Activated CD4-positive, alpha-beta T cell treated with anti-CD3 and anti-CD28 coated beads for 36 hours (primary cell): ENCODE measurements around the gene RCE1. TPM values are rescaled to one million over a fixed set of nuclear protein-coding genes. Genes with fewer than 3 reads are reported as not detected.

Experiments used
- ATAC-seq: fragments of 200-7000 bp; cut with Tn5 transposase; one replicate; pipeline ENCODE4 v1.10.0; 2021; ENCODE audit warnings: mild to moderate bottlenecking, moderate library complexity
- CTCF ChIA-PET: fragments of 350-600 bp; sonication (Branson Sonifier 250); formaldehyde crosslinking; loops from one replicate; lab custom pipeline; 2021; ENCODE audit warnings: antibody characterized with exemption; lab: Charles Lee
- POLR2A ChIA-PET: fragments of 350-600 bp; sonication (Branson Sonifier 250); formaldehyde crosslinking; loops from one replicate; lab custom pipeline; 2021; ENCODE audit warnings: antibody characterized with exemption, inconsistent platforms; lab: Charles Lee
- DNase-seq: peaks from one replicate; pipeline ENCODE4 v3.0.0-alpha.2; 2020
- H3K27ac Mint-ChIP-seq: one replicate; pipeline ENCODE4 v1.8.0; 2021; ENCODE audit warnings: mixed read lengths
- H3K27me3 Mint-ChIP-seq: one replicate; pipeline ENCODE4 v1.8.0; 2021; ENCODE audit warnings: mixed read lengths
- H3K36me3 Mint-ChIP-seq: one replicate; pipeline ENCODE4 v1.8.0; 2021; ENCODE audit warnings: low read depth, mixed read lengths
- H3K4me1 Mint-ChIP-seq: one replicate; pipeline ENCODE4 v1.8.0; 2021; ENCODE audit warnings: mixed read lengths
- H3K4me3 Mint-ChIP-seq: one replicate; pipeline ENCODE4 v1.8.0; 2021; ENCODE audit warnings: mild to moderate bottlenecking, moderate library complexity, mixed read lengths
- H3K9me3 Mint-ChIP-seq: one replicate; pipeline ENCODE4 v1.8.0; 2021; ENCODE audit warnings: low read depth, mixed read lengths
- intact Hi-C, 2 experiments: fragments of 100-400 bp; cut with DNase I in 1 of 2; cut with micrococcal nuclease in 1 of 2; formaldehyde crosslinking; loops; one replicate each; pipeline versions ENCODE4 v1.14.2 to v1.15.1; 2022 to 2024; cut with DNase I, micrococcal nuclease
- total RNA-seq, 2 experiments: library from RNA; stranded (reverse); gene quantifications; one replicate each; pipeline ENCODE4 v1.2.3, GENCODE V29; 2021

RCE1 gene
- total RNA-seq, 2 experiments from 2014 or later, result 24.9 to 25.6 TPM

DNA sequence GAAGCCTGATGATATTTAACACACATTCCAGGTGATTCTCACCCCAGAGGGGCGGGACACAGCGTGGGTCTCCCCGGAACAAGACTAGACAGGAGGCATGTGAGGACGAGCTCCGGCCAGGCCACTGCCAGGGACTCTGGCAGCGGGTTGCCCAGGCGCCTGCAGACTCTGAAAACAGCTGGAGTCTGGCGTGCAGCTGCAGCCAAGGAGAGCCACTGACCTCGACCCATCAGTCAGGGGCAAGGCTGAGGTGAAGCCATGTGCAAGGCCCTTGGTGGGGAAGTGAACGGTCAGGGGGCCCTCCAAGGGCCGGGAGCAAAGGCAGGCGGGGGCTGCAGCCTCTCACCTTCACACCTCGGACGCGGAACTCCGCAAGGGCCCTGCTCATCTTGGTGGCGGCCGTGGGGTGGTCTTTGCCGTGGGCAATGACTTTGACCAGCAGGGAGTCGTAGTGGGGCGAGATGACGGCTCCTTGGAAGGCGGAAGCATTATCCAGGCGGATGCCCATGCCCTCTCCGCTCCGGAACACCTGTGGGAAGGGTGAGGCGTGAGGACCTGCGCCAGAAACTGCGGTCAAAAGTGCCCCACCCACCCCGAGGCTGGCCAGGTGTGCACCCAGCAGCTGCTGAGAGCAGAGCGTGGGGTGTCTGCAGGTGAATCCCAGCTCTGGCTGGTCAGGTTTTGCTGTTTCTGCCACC, 20.3 kb downstream of the RCE1 start:
- DNase-seq, result no peak
- H3K27me3 Mint-ChIP-seq, result no peaks in the 10 kb centered on the region
- H3K9me3 Mint-ChIP-seq, result no peaks in the 10 kb centered on the region
- intact Hi-C loops, result no loop called here
- no peak overlapping the region for H3K27ac Mint-ChIP-seq
- peaks cover 2% of the 10 kb centered on the region for H3K36me3 Mint-ChIP-seq
- POLR2A ChIA-PET, result no interaction called here
- no peak overlapping the region for H3K4me3 Mint-ChIP-seq
- CTCF ChIA-PET, result interaction anchor here (0.6 to 1.0 kb wide), 3 partner anchors 13 to 69 kb away, joined by 3 read pairs; no protein-coding TSS in a partner anchor
- H3K4me1 Mint-ChIP-seq, result peaks cover 5% of the 10 kb centered on the region
- ATAC-seq, result no peak

DNA sequence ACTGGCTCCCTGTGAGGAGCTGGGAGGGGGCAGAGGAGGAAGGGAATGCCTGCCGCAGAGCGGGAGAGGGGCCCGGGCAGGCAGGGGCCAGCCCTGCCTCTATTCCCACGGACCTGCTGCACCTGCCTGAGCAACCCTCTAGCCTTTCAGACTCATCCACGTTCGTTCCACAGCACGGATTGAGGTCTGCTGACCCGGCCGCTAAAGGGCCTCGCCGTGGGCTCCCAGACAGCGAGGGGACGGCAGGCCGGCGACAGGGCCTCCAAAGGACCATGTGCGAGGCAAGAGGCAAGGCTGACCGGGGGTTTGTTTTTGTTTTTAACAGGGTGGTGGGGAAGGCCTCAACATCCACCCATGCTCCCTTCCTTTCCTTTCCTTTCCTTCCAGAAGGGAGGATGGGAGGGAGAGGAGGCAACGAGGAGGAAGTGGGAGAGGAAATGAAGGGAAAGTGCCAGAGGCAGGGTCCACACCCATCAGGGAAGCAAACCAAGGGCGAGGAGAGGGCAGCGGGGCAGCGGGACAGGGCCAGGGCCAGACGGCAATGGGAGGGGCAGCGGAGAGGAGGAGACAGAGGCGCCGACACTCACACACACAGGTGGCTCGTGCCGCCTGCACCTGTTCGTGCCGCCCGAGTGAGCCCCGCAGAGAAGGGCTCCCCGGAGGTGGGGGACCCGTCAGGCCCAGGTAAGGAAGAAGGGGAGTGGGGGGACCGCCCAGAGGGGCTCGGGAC, 21.1 kb downstream of the RCE1 start:
- H3K36me3 Mint-ChIP-seq, result no peaks in the 10 kb centered on the region
- DNase-seq (no peak), ATAC-seq (no peak)
- H3K4me3 Mint-ChIP-seq, result no peak overlapping the region
- no peaks in the 10 kb centered on the region for H3K9me3 Mint-ChIP-seq
- ChIA-PET CTCF (interaction anchor here (1.0 kb wide), 1 partner anchor 14 kb away, joined by 3 read pairs; no protein-coding TSS in a partner anchor), POLR2A (no interaction called here)
- H3K27ac Mint-ChIP-seq, result no peak overlapping the region
- H3K27me3 Mint-ChIP-seq, result no peaks in the 10 kb centered on the region
- H3K4me1 Mint-ChIP-seq, result peaks cover 13% of the 10 kb centered on the region
- intact Hi-C loops, result no loop called here

DNA sequence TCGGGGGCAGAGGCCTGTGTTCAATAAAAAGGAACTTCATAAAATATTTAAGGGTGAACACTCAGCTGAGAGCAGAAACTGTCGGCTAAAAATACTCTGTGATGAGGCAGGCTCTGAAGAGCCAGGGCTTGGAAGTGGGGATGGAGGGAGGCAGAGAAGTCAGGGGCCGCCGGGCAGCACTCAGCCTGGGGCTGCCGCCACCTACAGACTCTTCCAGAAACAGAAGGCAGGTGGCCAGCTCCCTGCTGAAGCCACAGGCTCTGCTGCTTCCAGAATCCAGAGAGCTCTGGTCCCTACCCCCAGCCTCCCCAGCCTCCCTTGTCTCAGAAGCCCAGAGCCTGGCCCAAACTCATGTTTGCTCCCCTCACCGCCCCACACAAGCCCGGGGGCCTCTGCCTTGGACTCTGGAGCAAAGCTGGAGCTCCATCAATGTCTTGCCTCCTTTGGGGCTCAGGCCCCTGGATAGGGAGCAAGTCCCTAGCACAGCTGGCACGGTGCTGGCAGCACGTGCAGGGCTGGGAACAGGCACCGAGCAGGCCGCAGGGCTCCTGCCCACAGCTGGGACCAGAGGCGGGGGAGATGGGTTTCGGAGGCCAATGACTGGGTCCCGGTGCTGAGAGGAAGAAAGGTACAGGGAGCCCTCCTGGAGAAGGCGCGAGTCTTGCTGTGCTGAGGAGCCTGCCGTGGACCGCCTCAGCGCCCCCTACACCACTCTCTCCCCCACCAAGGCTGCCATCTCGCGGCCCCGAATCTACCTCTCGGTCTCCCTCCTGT, 21.9 kb downstream of the RCE1 start:
- Mint-ChIP-seq H3K4me3 (no peak overlapping the region), H3K27me3 (no peaks in the 10 kb centered on the region), H3K9me3 (no peaks in the 10 kb centered on the region), H3K4me1 (peaks cover 16% of the 10 kb centered on the region), H3K27ac (no peak overlapping the region), H3K36me3 (no peaks in the 10 kb centered on the region)
- intact Hi-C loops, result no loop called here
- ATAC-seq, result no peak
- ChIA-PET POLR2A (no interaction called here), CTCF (interaction anchor here (1.0 kb wide), 1 partner anchor 14 kb away, joined by 3 read pairs; no protein-coding TSS in a partner anchor)
- no peak for DNase-seq

DNA sequence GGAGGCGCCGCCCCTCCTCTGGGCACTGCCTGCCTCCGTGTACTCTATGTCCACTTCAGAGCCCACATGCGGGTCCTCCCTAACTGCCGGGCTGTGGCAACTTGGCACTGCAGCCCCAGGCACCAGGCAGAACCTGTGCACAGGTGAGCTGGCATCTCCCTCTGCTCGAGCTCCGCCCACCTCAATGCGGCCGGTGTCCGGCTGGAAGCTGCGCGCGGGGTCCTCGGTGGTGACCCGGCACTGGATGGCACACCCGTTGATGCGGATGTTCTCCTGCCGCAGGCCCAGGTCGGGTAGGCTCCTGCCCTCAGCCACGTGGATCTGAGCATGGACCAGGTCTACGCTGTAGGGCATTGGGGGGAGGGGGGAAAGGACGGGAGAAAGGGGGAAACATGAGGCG, 22.8 kb downstream of the RCE1 start:
- ChIA-PET CTCF (no interaction called here), POLR2A (no interaction called here)
- Mint-ChIP-seq H3K4me1 (peaks cover 16% of the 10 kb centered on the region), H3K27ac (no peak overlapping the region), H3K36me3 (no peaks in the 10 kb centered on the region), H3K27me3 (no peaks in the 10 kb centered on the region), H3K4me3 (no peak overlapping the region), H3K9me3 (no peaks in the 10 kb centered on the region)
- ATAC-seq, result no peak
- intact Hi-C loops, result no loop called here
- no peak for DNase-seq

DNA sequence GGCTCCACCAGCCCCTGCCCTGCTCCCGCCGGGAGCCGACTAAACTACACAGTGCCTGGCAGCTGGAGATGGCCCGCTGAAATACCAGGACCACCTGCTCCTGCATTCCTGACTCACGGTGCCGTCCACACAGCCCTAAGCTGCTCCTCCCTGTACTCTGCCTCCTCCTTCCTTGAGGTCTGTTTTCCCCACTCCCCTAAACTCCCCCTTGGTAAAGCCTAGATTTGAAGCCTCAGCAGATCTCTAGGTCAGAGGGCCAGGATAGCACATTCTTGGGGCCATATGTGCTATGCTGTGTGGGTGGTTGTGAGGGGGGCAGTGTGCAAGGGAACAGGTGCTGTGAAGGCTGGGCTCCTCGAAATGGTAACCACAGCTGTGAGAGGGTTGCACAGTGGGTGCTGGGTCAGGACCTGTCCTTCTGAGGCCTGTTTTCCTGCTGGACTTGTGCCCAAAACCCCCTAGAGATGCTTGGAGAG, 23.3 kb downstream of the RCE1 start:
- intact Hi-C loops, result no loop called here
- POLR2A ChIA-PET, result no interaction called here

DNA sequence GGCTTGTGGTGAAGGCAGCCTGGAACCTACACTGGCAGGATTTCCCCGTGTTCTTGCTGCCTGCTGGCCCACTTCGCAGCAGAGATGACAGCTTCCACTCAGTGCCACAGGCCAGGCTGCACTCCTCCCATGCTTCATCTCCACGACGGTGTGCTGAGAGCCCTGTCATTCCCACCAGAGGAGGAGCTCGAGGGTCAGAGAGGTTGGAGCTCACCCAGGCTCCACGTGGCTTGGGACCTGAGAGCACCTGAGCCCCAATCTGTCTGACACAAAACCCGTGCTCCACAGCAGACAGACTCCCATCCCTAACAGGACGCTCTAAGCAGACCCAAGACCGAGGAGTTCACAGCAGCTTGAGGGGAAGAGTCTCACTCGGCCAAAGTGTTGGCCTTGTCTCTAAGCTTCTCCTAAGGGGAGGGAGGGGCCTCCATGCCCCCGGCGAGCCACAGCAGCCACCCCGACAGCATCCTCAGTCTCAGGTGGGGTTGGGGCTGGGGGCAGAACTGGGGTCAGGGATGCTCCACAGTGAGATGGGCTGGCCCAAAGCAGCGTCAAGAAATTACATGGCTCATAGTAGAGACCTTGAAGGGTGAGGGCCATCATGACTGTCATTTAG, 24.3 kb downstream of the RCE1 start:
- ATAC-seq, result no peak
- peaks cover 16% of the 10 kb centered on the region for H3K4me1 Mint-ChIP-seq
- H3K27ac Mint-ChIP-seq, result no peak overlapping the region
- DNase-seq, result no peak
- H3K36me3 Mint-ChIP-seq, result no peaks in the 10 kb centered on the region
- intact Hi-C loops, result loop anchor here in 1 of 2 experiments (1.0 kb wide), 5 partner anchors 11 to 173 kb away; partner anchors contain the start of gene RCE1
- CTCF ChIA-PET, result interaction anchor here (1.0 kb wide), 1 partner anchor 14 kb away, joined by 3 read pairs; no protein-coding TSS in a partner anchor
- H3K9me3 Mint-ChIP-seq, result no peaks in the 10 kb centered on the region
- no peaks in the 10 kb centered on the region for H3K27me3 Mint-ChIP-seq
- POLR2A ChIA-PET, result no interaction called here
- H3K4me3 Mint-ChIP-seq, result no peak overlapping the region

More for the DNA sequence above, 23.3 kb downstream of the RCE1 start:
- no peak overlapping the region for H3K27ac Mint-ChIP-seq
- no peak for ATAC-seq
- H3K36me3 Mint-ChIP-seq, result no peaks in the 10 kb centered on the region
- peaks cover 16% of the 10 kb centered on the region for H3K4me1 Mint-ChIP-seq
- no peak for DNase-seq
- H3K9me3 Mint-ChIP-seq, result no peaks in the 10 kb centered on the region
- H3K27me3 Mint-ChIP-seq, result no peaks in the 10 kb centered on the region
- H3K4me3 Mint-ChIP-seq, result no peak overlapping the region
- CTCF ChIA-PET, result interaction anchor here (1.0 kb wide), 1 partner anchor 15 kb away, joined by 3 read pairs; no protein-coding TSS in a partner anchor

DNA sequence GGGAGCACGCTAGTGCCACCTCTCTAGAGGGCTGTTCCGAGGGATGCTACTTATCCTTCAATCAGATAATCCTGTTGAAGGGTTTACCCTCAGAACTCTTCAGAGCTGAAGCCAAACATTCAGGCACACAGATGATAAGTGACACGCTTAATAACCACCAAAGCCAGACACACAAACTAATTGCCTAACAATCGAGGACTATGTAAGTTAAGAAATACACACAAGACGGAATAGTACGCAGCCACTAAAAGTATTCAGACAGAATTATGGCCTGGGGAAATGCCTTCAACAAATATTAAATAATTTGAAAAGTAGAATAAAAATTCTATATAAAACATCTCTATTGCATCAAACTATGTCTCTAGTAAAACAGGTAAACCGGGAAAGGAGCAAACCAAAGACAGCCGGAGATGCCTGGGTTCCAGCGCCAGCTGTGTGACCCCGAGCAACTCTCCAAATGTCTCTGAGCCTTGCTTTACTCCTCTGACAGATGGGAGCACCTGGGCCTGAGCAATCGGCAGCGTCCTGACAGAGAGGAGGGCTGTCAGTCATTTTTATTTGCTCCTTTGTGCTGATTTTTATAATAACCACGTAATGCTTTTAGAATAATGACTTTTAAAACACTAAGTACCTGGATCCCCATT, 25.0 kb downstream of the RCE1 start:
- no peak for ATAC-seq
- Mint-ChIP-seq H3K4me1 (peaks cover 16% of the 10 kb centered on the region), H3K27ac (no peak overlapping the region), H3K27me3 (no peaks in the 10 kb centered on the region), H3K36me3 (no peaks in the 10 kb centered on the region), H3K9me3 (no peaks in the 10 kb centered on the region), H3K4me3 (no peak overlapping the region)
- CTCF ChIA-PET, result interaction anchor here (0.9 kb wide), 1 partner anchor 24 kb away, joined by 3 read pairs; no protein-coding TSS in a partner anchor
- POLR2A ChIA-PET, result no interaction called here
- DNase-seq, result no peak
- intact Hi-C loops, result loop anchor here in 1 of 2 experiments (1.0 kb wide), 5 partner anchors 12 to 174 kb away; partner anchors contain the start of gene RCE1

DNA sequence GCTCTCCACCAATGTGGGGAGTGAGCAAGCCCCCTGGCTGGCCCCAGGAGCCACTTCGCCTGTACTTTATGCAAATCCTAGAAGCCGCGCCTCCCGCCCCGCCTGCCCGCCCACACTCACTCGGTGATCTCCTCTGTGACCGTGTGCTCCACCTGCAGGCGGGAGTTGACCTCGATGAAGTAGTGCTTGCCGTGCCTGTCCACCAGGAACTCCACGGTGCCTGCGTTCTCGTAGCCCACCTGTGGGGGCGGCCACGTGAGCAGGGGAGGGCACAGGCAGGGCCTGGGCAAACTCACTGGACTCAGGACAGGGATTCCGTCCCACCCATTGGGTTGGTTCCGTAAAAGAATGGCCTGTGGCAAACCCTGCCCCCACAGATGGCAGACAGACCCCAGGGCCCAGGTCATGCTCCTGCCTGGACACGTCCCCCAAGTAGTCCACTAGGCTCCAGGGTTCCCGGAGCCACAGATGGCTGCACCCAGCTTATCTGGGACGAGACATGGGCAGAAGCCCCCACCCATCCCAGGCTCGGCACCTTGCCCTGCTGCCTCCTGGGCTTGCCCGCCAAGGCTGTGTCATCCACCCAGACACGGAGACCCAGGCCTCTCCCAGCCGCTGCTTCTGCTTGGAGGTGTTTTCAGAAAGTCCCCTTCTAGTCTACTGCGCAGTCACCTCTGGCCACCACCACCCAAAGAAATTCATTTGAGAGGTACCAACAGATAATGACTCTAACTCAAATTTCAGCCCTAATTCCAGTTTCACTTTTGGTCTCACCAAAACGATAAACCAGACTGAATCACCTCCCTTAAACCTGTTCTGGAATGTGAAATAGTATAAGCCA, 25.7 kb downstream of the RCE1 start:
- Mint-ChIP-seq H3K27me3 (no peaks in the 10 kb centered on the region), H3K4me3 (no peak overlapping the region), H3K27ac (peak overlapping the region; percentile 51), H3K4me1 (peaks cover 16% of the 10 kb centered on the region), H3K36me3 (no peaks in the 10 kb centered on the region), H3K9me3 (no peaks in the 10 kb centered on the region)
- peak; percentile 97 for ATAC-seq
- intact Hi-C loops, result loop anchor here in 1 of 2 experiments (1.0 kb wide), 5 partner anchors 13 to 175 kb away; partner anchors contain the start of gene RCE1
- DNase-seq, result peak; percentile 93
- ChIA-PET POLR2A (no interaction called here), CTCF (interaction anchor here (0.9 to 1.2 kb wide), 3 partner anchors 18 to 107 kb away, joined by 3 to 5 read pairs (median 3); no protein-coding TSS in a partner anchor)

DNA sequence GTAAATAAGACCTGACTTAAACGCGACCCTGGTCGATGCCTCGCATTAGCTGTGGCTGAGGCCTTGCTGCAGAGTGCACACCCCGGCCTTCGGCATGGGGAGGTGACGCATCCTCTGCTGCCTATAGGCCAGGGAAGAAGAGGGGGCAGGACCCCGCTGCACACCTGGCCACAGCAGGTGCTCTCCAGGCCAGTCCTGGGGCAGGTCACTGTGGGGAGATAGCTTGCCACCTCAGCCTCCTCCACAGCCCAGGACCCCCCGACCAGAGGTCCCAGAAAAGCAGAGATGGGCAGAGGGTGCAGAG, 26.3 kb downstream of the RCE1 start:
- intact Hi-C loops, result no loop called here
- Mint-ChIP-seq H3K4me1 (peaks cover 16% of the 10 kb centered on the region), H3K27me3 (no peaks in the 10 kb centered on the region), H3K27ac (no peak overlapping the region), H3K9me3 (no peaks in the 10 kb centered on the region), H3K4me3 (no peak overlapping the region), H3K36me3 (no peaks in the 10 kb centered on the region)
- ATAC-seq (no peak), DNase-seq (no peak)
- POLR2A ChIA-PET, result no interaction called here
- CTCF ChIA-PET, result interaction anchor here (0.9 to 1.2 kb wide), 4 partner anchors 14 to 107 kb away, joined by 3 to 5 read pairs (median 4); no protein-coding TSS in a partner anchor

DNA sequence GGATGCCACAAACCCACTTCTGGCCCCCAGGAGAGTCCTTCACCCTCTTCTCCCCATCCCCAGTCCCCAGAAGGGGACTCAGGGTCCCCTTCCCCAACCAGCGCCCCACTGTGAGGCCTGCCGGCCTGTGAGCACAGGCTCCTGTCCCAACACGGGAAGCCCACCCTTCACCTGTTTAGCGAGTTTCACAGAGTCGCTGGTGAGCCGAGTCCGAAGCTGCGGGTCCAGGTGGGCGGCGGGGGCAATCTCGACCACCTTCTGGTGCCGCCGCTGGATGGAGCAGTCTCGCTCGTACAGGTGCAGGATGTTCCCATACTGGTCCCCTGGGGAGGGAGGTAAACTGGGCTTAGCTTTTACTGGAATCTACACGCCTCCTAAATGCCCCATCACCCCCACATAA, 26.9 kb downstream of the RCE1 start:
- intact Hi-C loops, result no loop called here
- Mint-ChIP-seq H3K4me3 (no peak overlapping the region), H3K27ac (no peak overlapping the region), H3K36me3 (no peaks in the 10 kb centered on the region), H3K27me3 (no peaks in the 10 kb centered on the region), H3K4me1 (peaks cover 16% of the 10 kb centered on the region), H3K9me3 (no peaks in the 10 kb centered on the region)
- ChIA-PET CTCF (interaction anchor here (0.6 to 1.2 kb wide), 5 partner anchors 13 to 294 kb away, joined by 3 to 5 read pairs (median 4); no protein-coding TSS in a partner anchor), POLR2A (no interaction called here)
- ATAC-seq, result no peak
- DNase-seq, result no peak
